Progenitor cell of endocrine pancreas (in vitro differentiated cells): ENCODE measurements around the gene SH3PXD2B. TPM values are rescaled to one million over a fixed set of nuclear protein-coding genes. Genes with fewer than 3 reads are reported as not detected.
"Not testable (repeated sequence)": the region's sequence is repeated elsewhere in the genome, so short reads cannot be mapped to it uniquely, and the experiment has no call there.

Source experiments
- DNase-seq: peaks from one replicate; pipeline ENCODE4 v3.0.0; 2021; ENCODE audit warnings: low spot score; ENCODE audit not compliant: unreplicated experiment
- H3K27ac Mint-ChIP-seq: 2 replicates; pipeline ENCODE4 v1.8.0; 2021; ENCODE audit warnings: mild to moderate bottlenecking, moderate library complexity, mixed read lengths
- H3K27me3 Mint-ChIP-seq: 2 replicates; pipeline ENCODE4 v1.8.0; 2021; ENCODE audit warnings: mixed read lengths
- H3K36me3 Mint-ChIP-seq: 2 replicates; pipeline ENCODE4 v1.8.0; 2022; ENCODE audit warnings: mixed read lengths; ENCODE audit not compliant: insufficient read depth
- H3K4me1 Mint-ChIP-seq: 2 replicates; pipeline ENCODE4 v1.8.0; 2021; ENCODE audit warnings: low read depth, mixed read lengths
- H3K4me3 Mint-ChIP-seq: 2 replicates; pipeline ENCODE4 v1.8.0; 2021; ENCODE audit warnings: low read depth, mild to moderate bottlenecking, moderate library complexity, mixed read lengths
- H3K9me3 Mint-ChIP-seq: 2 replicates; pipeline ENCODE4 v1.8.0; 2021; ENCODE audit warnings: low read depth, mixed read lengths
- total RNA-seq: library from RNA; stranded (reverse); gene quantifications from 2 replicates; pipeline ENCODE4 v1.2.1, GENCODE V29; 2021
- TF ChIP-seq, protein P1 (sequence below): fragments of 200-600 bp; sonication (generic); IDR thresholded peaks from one replicate; pipeline ENCODE4 v1.5.0; 2021; ENCODE audit warnings: antibody characterized with exemption, mild to moderate bottlenecking; ENCODE audit not compliant: unreplicated experiment

The SH3PXD2B gene
- total RNA-seq, 1 donor from 2014 or later, result 79.8 TPM

DNA sequence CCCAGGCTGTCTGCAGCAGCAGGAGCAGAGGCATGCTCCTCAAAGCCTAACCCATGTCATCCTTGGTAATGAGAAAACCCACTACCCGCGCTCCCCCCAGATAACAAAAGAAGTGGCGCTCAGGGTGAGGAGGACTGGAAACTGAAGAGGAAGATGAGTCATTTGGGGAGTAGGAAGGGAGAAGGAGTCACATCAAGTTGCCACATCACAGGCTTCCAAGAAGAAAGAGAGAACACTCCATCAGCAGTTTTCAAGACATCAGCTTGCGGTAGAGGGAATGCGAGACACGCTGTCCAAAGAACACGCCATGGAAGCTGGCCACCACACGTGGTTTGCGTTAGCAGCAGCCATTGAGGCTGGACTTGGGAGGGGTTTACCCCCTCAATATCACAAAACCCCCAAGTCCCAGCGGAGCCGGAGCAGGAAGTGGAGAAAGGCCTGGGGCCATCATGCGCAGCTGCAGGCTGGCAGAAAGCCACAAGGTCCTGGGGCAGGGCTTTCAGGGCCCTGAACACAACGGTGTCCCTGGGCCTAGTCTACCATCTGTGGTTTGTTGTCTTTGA, 41.5 kb downstream of the SH3PXD2B start:
- no peak overlapping the region for H3K27ac Mint-ChIP-seq

DNA sequence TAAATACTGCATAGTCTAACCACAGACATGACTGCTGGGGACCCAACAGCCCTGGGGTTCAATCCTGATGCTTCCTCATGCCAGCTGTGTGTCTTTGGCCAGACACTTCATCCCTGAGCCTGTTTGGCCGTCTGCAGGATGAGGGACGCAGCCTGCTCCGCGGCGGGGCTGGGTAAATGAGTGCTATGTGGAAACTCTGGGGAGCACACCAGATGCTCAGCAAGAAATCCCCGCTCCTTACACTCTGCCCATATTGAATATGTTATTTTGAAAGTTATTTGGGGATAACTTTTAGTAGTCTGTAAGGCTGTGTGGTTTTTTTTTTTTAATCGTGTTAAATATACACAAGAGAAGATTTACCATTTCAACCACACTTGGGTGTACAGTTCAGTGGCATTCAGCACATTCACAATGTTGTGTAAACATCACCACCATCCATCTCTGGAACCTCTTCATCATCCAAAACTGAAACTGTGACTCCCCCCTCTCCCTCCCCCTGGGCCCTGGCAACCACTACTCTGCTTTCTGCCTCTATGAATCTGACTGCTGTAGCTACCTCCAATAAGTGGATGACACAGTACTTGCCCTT, 42.7 kb downstream of the SH3PXD2B start:
- Mint-ChIP-seq H3K4me3 (no peak overlapping the region), H3K27me3 (no peaks in the 10 kb centered on the region), H3K9me3 (no peaks in the 10 kb centered on the region), H3K4me1 (peaks cover 6% of the 10 kb centered on the region), H3K27ac (peak overlapping the region; percentile 65), H3K36me3 (peaks cover 11% of the 10 kb centered on the region)
- TF ChIP-seq, protein P1, sequence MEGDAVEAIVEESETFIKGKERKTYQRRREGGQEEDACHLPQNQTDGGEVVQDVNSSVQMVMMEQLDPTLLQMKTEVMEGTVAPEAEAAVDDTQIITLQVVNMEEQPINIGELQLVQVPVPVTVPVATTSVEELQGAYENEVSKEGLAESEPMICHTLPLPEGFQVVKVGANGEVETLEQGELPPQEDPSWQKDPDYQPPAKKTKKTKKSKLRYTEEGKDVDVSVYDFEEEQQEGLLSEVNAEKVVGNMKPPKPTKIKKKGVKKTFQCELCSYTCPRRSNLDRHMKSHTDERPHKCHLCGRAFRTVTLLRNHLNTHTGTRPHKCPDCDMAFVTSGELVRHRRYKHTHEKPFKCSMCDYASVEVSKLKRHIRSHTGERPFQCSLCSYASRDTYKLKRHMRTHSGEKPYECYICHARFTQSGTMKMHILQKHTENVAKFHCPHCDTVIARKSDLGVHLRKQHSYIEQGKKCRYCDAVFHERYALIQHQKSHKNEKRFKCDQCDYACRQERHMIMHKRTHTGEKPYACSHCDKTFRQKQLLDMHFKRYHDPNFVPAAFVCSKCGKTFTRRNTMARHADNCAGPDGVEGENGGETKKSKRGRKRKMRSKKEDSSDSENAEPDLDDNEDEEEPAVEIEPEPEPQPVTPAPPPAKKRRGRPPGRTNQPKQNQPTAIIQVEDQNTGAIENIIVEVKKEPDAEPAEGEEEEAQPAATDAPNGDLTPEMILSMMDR, result no peak
- no peak for DNase-seq

More for the DNA sequence above, 41.5 kb downstream of the SH3PXD2B start:
- H3K9me3 Mint-ChIP-seq, result no peaks in the 10 kb centered on the region
- H3K4me1 Mint-ChIP-seq, result peaks cover 6% of the 10 kb centered on the region
- peaks cover 19% of the 10 kb centered on the region for H3K36me3 Mint-ChIP-seq
- TF ChIP-seq, protein P1, result no peak
- H3K27me3 Mint-ChIP-seq, result no peaks in the 10 kb centered on the region
- DNase-seq, result no peak
- no peak overlapping the region for H3K4me3 Mint-ChIP-seq

DNA sequence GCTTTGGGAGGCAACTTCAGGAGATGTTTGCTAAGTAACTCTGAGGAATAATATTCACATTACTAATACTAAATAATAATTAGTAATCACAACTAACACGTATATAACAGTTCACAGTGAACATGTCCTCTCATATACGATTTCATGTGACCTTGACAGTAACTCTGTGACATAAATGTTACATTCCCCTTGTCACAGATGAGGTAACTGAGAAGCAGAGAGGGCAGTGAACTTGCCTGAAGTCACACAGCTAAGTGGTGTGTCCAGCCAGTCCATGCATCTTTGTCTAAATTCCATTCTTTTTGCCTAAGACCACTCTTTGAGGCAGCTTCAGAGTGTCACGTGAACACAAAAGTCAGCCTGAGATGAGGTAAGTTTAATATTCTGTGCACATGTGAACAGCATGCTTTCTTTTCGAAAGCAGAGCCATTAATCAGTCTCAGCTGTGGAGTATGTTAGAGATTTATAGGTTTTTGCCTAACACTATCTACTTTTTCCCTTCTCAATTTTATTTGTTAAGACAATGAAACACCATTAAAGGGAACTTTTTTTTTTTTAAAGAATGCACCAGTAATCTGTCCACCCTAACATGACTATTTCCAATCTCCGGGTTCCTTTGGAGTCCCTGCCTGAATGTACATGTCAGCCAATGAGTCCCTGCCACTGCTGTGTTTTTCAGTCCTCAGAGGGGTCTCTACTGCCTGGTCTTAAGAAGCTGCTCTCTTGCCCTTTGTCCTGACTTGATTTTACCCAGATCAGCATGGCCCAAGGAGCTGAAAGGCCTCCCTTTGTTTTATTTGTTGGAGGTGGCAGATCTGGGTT, 43.5 kb downstream of the SH3PXD2B start:
- Mint-ChIP-seq H3K27ac (peak overlapping the region; percentile 65), H3K4me1 (peaks cover 6% of the 10 kb centered on the region), H3K36me3 (peaks cover 13% of the 10 kb centered on the region), H3K9me3 (no peaks in the 10 kb centered on the region), H3K4me3 (no peak overlapping the region), H3K27me3 (no peaks in the 10 kb centered on the region)
- DNase-seq, result no peak
- TF ChIP-seq, protein P1, result no peak

DNA sequence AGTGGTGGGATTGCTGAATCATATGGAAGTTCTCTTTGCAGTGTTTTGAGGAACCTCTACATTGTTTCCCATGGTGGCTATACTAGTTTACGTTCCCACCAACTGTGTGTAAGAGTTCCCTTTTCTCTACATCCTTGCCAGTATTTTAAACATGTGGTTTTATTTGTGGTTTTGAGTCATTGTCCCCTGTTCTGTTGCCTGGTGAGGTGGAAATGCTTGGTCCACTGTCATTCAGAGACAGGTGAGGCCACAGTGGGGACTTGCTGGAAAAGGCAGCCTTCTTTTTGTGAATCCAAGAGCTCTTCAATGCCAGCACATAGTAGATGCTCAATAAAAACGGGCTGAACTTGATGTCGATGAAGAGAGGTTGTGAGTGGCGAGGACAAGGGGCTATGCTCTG, 44.2 kb downstream of the SH3PXD2B start:
- peaks cover 13% of the 10 kb centered on the region for H3K36me3 Mint-ChIP-seq
- no peaks in the 10 kb centered on the region for H3K9me3 Mint-ChIP-seq
- H3K4me1 Mint-ChIP-seq, result peaks cover 5% of the 10 kb centered on the region
- DNase-seq, result no peak
- H3K4me3 Mint-ChIP-seq, result no peak overlapping the region
- H3K27ac Mint-ChIP-seq, result no peak overlapping the region
- TF ChIP-seq, protein P1, result no peak
- H3K27me3 Mint-ChIP-seq, result no peaks in the 10 kb centered on the region

DNA sequence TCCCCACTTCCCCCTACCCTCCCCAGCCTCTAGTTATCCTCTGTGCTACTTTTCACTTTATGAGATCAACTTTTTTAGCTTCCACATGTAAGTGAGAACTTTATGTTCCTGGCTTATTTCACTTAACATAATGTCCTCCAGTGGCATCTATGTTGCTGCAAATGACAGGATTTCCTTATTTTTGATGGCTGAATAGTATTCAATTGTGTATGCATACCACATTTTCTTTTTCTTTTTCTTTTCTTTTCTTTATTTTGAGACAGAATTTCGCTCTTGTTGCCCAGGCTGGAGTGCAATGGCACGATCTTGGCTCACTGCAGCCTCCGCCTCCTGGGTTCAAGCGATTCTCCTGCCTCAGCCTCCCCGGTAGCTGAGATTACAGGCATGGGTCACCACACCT, 44.8 kb downstream of the SH3PXD2B start:
- not testable (repeated sequence) for H3K4me1 Mint-ChIP-seq, H3K9me3 Mint-ChIP-seq, H3K27ac Mint-ChIP-seq, H3K4me3 Mint-ChIP-seq, DNase-seq, H3K27me3 Mint-ChIP-seq
- peaks cover 13% of the 10 kb centered on the region for H3K36me3 Mint-ChIP-seq
